K562 (cell line): Measurements from ENCODE around the gene PHLPP2. TPM values are rescaled to one million over a fixed set of nuclear protein-coding genes. Genes with fewer than 3 reads are reported as not detected.

Experiments used
- ATAC-seq: fragments of 200-7000 bp; cut with Tn5 transposase; 3 replicates; pipeline ENCODE4 v1.9.1; 2020; ENCODE audit warnings: moderate library complexity
- BruUV-seq: library from RNA; stranded (reverse); fragments of 400-500 nt; replicated peaks from 2 replicates; lab custom pipeline; 2021; lab: Mats Ljungman, UMichigan
- CTCF ChIA-PET: fragments of 300-600 bp; formaldehyde crosslinking; extraction: SDS; loops from one replicate; lab custom pipeline; 2021; ENCODE audit warnings: low intra/inter-chr PET ratio; lab: Yijun Ruan, JAX
- POLR2A ChIA-PET: fragments of 300-600, 350-650 bp; sonication (Branson Sonifier 250); formaldehyde crosslinking; extraction: SDS; loops from one replicate; lab custom pipeline; 2021; ENCODE audit warnings: antibody characterized with exemption, inconsistent platforms; lab: Yijun Ruan, JAX
- DNase-seq, 4 experiments: peaks; one replicate each; pipeline versions ENCODE4 v3.0.0 to v3.0.0-alpha.2; 2011 to 2018; ENCODE audit warnings: low spot score in 3 of 4, mixed read lengths in 3 of 4; ENCODE audit errors: extremely low read depth in 1 of 4
- FAIRE-seq: peaks from 2 replicates; lab custom pipeline; 2011; peaks lifted over from hg19 to GRCh38; lab: Jason Lieb, UNC
- H2AFZ ChIP-seq: 2 replicates; pipeline ENCODE4 v1.6.0; 2011; ENCODE audit warnings: low read depth, low read length, control low read depth, inconsistent platforms
- H3K27ac ChIP-seq: fragments of 200-600 bp; 3 replicates; pipeline ENCODE4 v1.8.0; 2011; ENCODE audit warnings: low read depth, mild to moderate bottlenecking, control low read depth, inconsistent platforms, low read length, moderate library complexity, mixed read lengths; ENCODE audit errors: extremely low read depth
- H3K27me3 ChIP-seq, 2 experiments: fragments of 300-600 bp in 1 of 2; 2 replicates in 1 of 2; 3 replicates in 1 of 2; pipeline versions ENCODE4 v1.6.0 to v1.8.0; 2011; ENCODE audit warnings: inconsistent platforms in 2 of 2, low read length in 2 of 2, mild to moderate bottlenecking in 1 of 2, mixed read lengths in 1 of 2, moderate library complexity in 1 of 2; ENCODE audit not compliant: control insufficient read depth in 2 of 2, insufficient read depth in 2 of 2
- H3K36me3 ChIP-seq: fragments of 300-600 bp; 3 replicates; pipeline ENCODE4 v1.8.0; 2011; ENCODE audit warnings: mild to moderate bottlenecking, low read length, inconsistent platforms; ENCODE audit not compliant: control insufficient read depth, insufficient read depth
- H3K4me1 ChIP-seq, 2 experiments: fragments of 200-600 bp in 1 of 2; replicated peaks in 1 of 2; 2 replicates in 1 of 2; 3 replicates in 1 of 2; pipeline versions ENCODE4 v1.5.1 to v1.8.0; 2011; ENCODE audit warnings: inconsistent platforms in 2 of 2, low read length in 2 of 2, mild to moderate bottlenecking in 1 of 2, mixed read lengths in 1 of 2, moderate library complexity in 1 of 2; ENCODE audit not compliant: control insufficient read depth in 2 of 2, insufficient read depth in 2 of 2
- H3K4me2 ChIP-seq: 2 replicates; pipeline ENCODE4 v1.6.1; 2011; ENCODE audit warnings: low read length, control low read depth, inconsistent platforms, mixed read lengths; ENCODE audit not compliant: insufficient read depth
- H3K4me3 ChIP-seq: fragments of 200-600 bp; sonication (generic), shearing (Covaris generic); 2 replicates; pipeline ENCODE4 v1.5.1; 2016; ENCODE audit warnings: control low read depth, inconsistent platforms
- H3K79me2 ChIP-seq: fragments of 200-600 bp; 3 replicates; pipeline ENCODE4 v1.8.0; 2011; ENCODE audit warnings: low read length, inconsistent platforms; ENCODE audit not compliant: control insufficient read depth, insufficient read depth
- H3K9ac ChIP-seq, 2 experiments: 2 replicates each; pipeline versions ENCODE4 v1.6.0 to v1.6.1; 2011; ENCODE audit warnings: low read depth in 2 of 2, low read length in 2 of 2, control low read depth in 1 of 2, inconsistent platforms in 1 of 2, mild to moderate bottlenecking in 1 of 2, mixed read lengths in 1 of 2; ENCODE audit not compliant: insufficient read depth in 1 of 2
- H3K9me1 ChIP-seq: one replicate; pipeline ENCODE4 v1.6.0; 2011; ENCODE audit warnings: inconsistent platforms, mild to moderate bottlenecking, low read length, moderate library complexity; ENCODE audit not compliant: control insufficient read depth, insufficient read depth
- H3K9me3 ChIP-seq: replicated peaks from 2 replicates; pipeline ENCODE4 v1.5.1; 2011; ENCODE audit warnings: low read depth, low read length, inconsistent platforms; ENCODE audit not compliant: control insufficient read depth, insufficient read depth
- H4K20me1 ChIP-seq: replicated peaks from 2 replicates; pipeline ENCODE4 v1.6.1; 2011; ENCODE audit warnings: low read length, inconsistent platforms, mixed read lengths; ENCODE audit not compliant: control insufficient read depth, insufficient read depth
- ID3 ChIP-seq, 2 experiments: fragments of 250-450 bp in 1 of 2; fragments of 450-650 bp in 1 of 2; sonication (Bioruptor Pico) in 1 of 2; IDR thresholded peaks; 2 replicates each; pipeline versions ENCODE4 v1.6.1 to v1.8.0; 2016 to 2021; ENCODE audit warnings: mild to moderate bottlenecking in 2 of 2, moderate library complexity in 2 of 2, missing compliant biosample characterization in 1 of 2, missing genetic modification characterization in 1 of 2
- KAT7 ChIP-seq: sonication (generic); formaldehyde crosslinking; IDR thresholded peaks from 2 replicates; pipeline ENCODE4 v1.8.0; 2022; ENCODE audit warnings: missing genetic modification reagents, mild to moderate bottlenecking, borderline replicate concordance
- MXI1 ChIP-seq: IDR thresholded peaks from 2 replicates; pipeline ENCODE4 v1.6.1; 2011; ENCODE audit warnings: low read depth, mild to moderate bottlenecking, improper control_type of control experiment, low read length
- WGBS: fragments of 100-300 bp; shearing (Covaris generic); methylation state at CpG from one replicate; pipeline ENCODE4 v1.1.6; 2016; ENCODE audit warnings: low coverage, mixed read lengths; ENCODE audit not compliant: insufficient coverage; ENCODE audit errors: missing lambda C conversion rate; 5-methylcytosine and 5-hydroxymethylcytosine counted together
- in situ Hi-C: fragments of 300-500 bp; cut with MboI; formaldehyde crosslinking; loops from 4 replicates; pipeline ENCODE4 v1.15.0; 2018; ENCODE audit warnings: inconsistent platforms, mixed read lengths
- intact Hi-C: fragments of 100-400 bp; cut with micrococcal nuclease; formaldehyde crosslinking; loops from 2 replicates; pipeline ENCODE4 v1.14.2; 2022
- polyA plus RNA-seq, 8 experiments: library from polyadenylated mRNA; depleted of rRNA in 4 of 8; stranded (reverse) in 5 of 8; unstranded in 3 of 8; fragments of >200 nt; fragmentation: Nextera tagmentation in 2 of 8; fragmentation: Illumina TruSeq in 1 of 8; extraction: Ambion mirVana in 2 of 8; extraction: Trizol in 1 of 8; gene quantifications; 2 replicates each; pipeline versions ENCODE4 v1.2.1 to v1.2.3, GENCODE V29; 2011 to 2014; ENCODE audit warnings: inconsistent platforms in 1 of 8, missing spikeins in 1 of 8
- total RNA-seq, 7 experiments: library from RNA; depleted of rRNA in 6 of 7; stranded (reverse); fragments of >200 nt in 6 of 7; fragmentation: Illumina TruSeq in 2 of 7; extraction: Trizol in 2 of 7; gene quantifications; 2 replicates each; pipeline versions ENCODE4 v1.2.1 to v1.2.3, GENCODE V29; 2011 to 2021; ENCODE audit warnings: low replicate concordance in 1 of 7

Gene PHLPP2
- total and polyA plus RNA-seq, 9 of the 15 experiments (the other 6 are each of a cell fraction or from before 2014, with no cell fraction given), result 0.60 to 7.1 (median 2.6) TPM

- Histone ChIP-seq H3K9ac (no peak overlapping the region), H4K20me1 (no peaks in the 10 kb centered on the region), H3K4me2 (no peak overlapping the region), H3K27me3 (no peaks in the 10 kb centered on the region), H3K9me1 (no peaks in the 10 kb centered on the region), H3K4me3 (no peak overlapping the region), H3K36me3 (peaks cover 81% of the 10 kb centered on the region), H3K9me3 (no peaks in the 10 kb centered on the region), H3K4me1 (no peaks in the 10 kb centered on the region)
- ATAC-seq (no peak), FAIRE-seq (no peak)
- in situ Hi-C loops, result no loop called here
- CTCF ChIA-PET, result no interaction called here
- no TSS peak for BruUV-seq
- POLR2A ChIA-PET, result interaction anchor here (0.6 kb wide), 1 partner anchor 177 kb away, joined by 3 read pairs; no protein-coding TSS in a partner anchor
- TF ChIP-seq KAT7 (CRISPR knock-in tag) (no peak), ID3 (CRISPR knock-in tag; IDR thresholded peaks at IDR 0.05) (no peak), ID3 (tag; IDR thresholded peaks at IDR 0.05) (no peak), MXI1 (no peak)
- TF ChIP-seq, all 486 proteins: peak for 0
- no peak overlapping the region for H3K27ac ChIP-seq
- no peaks in the 10 kb centered on the region for H3K79me2 ChIP-seq
- no peak for DNase-seq
- intact Hi-C loops, result loop anchor here (10.0 kb wide), 2 partner anchors 103 to 217 kb away; no protein-coding TSS in a partner anchor
- no peak overlapping the region for H2AFZ ChIP-seq
- 74% methylated on average over 4 of the region's 4 CpGs for WGBS
Observed at GRCh38 chr16:71748226-71748625, 23.7 kb upstream of the PHLPP2 start.
